GM19455 (cell line): ENCODE measurements around the gene TRNP1.
"Not testable (repeated sequence)": the region's sequence is repeated elsewhere in the genome, so short reads cannot be mapped to it uniquely, and the experiment has no call there.

Experiments used
- ATAC-seq: cut with Tn5 transposase; IDR thresholded peaks from one replicate; pipeline ENCODE4 v1.9.1; 2021; ENCODE audit not compliant: unreplicated experiment

Gene TRNP1

GRCh38 chr1:26993237-26994019 lies at the start of gene TRNP1:
Gene TRNP1 (plus strand): TSS chr1:26993692. CDS start chr1:26993787, 95 bp downstream.
- no peak for ATAC-seq

GRCh38 chr1:26945138-26945537 lies 48.4 kb upstream of the TRNP1 start:
- no peak for ATAC-seq

- ATAC-seq, result no peak
Observed at GRCh38 chr1:26945728-26946127, 47.8 kb upstream of the TRNP1 start.

- ATAC-seq, result no peak
Observed at GRCh38 chr1:26946270-26946669, 47.2 kb upstream of the TRNP1 start.

- ATAC-seq, result not testable (repeated sequence)
Observed at GRCh38 chr1:26948725-26949057, 44.8 kb upstream of the TRNP1 start.

GRCh38 chr1:26949266-26949925 lies 44.1 kb upstream of the TRNP1 start:
- no peak for ATAC-seq

GRCh38 chr1:26949926-26950319 lies 43.6 kb upstream of the TRNP1 start:
- ATAC-seq, result no peak

GRCh38 chr1:26950602-26951001 lies 42.9 kb upstream of the TRNP1 start:
- no peak for ATAC-seq

- ATAC-seq, result no peak
Observed at GRCh38 chr1:26951216-26951615, 42.3 kb upstream of the TRNP1 start.

GRCh38 chr1:26951821-26952497 lies 41.5 kb upstream of the TRNP1 start:
- ATAC-seq, result no peak

- no peak for ATAC-seq
Observed at GRCh38 chr1:26953374-26953773, 40.1 kb upstream of the TRNP1 start.

GRCh38 chr1:26956321-26956720 lies 37.2 kb upstream of the TRNP1 start:
- ATAC-seq, result no peak

GRCh38 chr1:26957306-26957705 lies 36.2 kb upstream of the TRNP1 start:
- no peak for ATAC-seq

- no peak for ATAC-seq
Observed at GRCh38 chr1:26959270-26959669, 34.2 kb upstream of the TRNP1 start.

- ATAC-seq, result no peak
Observed at GRCh38 chr1:26959722-26960624, 33.5 kb upstream of the TRNP1 start, which contains the start of gene KDF1. Gene KDF1 (minus strand): TSS chr1:26960468. CDS start chr1:26952380, 8,088 bp downstream.

- no peak for ATAC-seq
Observed at GRCh38 chr1:26960625-26960966, 32.9 kb upstream of the TRNP1 start.

- ATAC-seq, result no peak
Observed at GRCh38 chr1:26961826-26962225, 31.7 kb upstream of the TRNP1 start.

- ATAC-seq, result no peak
Observed at GRCh38 chr1:26965213-26965612, 28.3 kb upstream of the TRNP1 start.

- ATAC-seq, result no peak
Observed at GRCh38 chr1:26965628-26966027, 27.9 kb upstream of the TRNP1 start.

GRCh38 chr1:26970810-26971209 lies 22.7 kb upstream of the TRNP1 start:
- ATAC-seq, result no peak

- ATAC-seq, result no peak
Observed at GRCh38 chr1:26971590-26971989, 21.9 kb upstream of the TRNP1 start.
